Uterus (tissue), 4 donors: Measurements from ENCODE around the gene AVPR2. TPM values are rescaled to one million over a fixed set of nuclear protein-coding genes. Genes with fewer than 3 reads are reported as not detected.
A peak's percentile ranks its signal among the peaks of the same experiment; 100 is the strongest.

Experiments
- DNase-seq, 2 donors: peaks; one replicate each; pipeline ENCODE4 v3.0.0-alpha.2; 2019 to 2020
- H3K27ac ChIP-seq, 2 donors: fragments of 200-600 bp; sonication (generic); 1 replicate in 1 of 2; 2 replicates in 1 of 2; pipeline ENCODE4 v1.5.1; 2016 to 2018
- H3K27me3 ChIP-seq, 2 donors: fragments of 200-600 bp; sonication (generic); one replicate each; pipeline ENCODE4 v1.5.1; 2018 to 2019; ENCODE audit warnings: control low read depth in 1 of 2
- H3K36me3 ChIP-seq, 2 donors: fragments of 200-600 bp; sonication (generic); one replicate each; pipeline ENCODE4 v1.5.1; 2019; ENCODE audit warnings: control low read depth in 1 of 2
- H3K4me1 ChIP-seq, 2 donors: fragments of 200-600 bp; sonication (generic); one replicate each; pipeline ENCODE4 v1.5.1; 2018 to 2019; ENCODE audit warnings: control low read depth in 1 of 2
- H3K4me3 ChIP-seq, 2 donors: fragments of 200-600 bp; sonication (generic); 1 replicate in 1 of 2; 2 replicates in 1 of 2; pipeline ENCODE4 v1.5.1; 2018 to 2019; ENCODE audit warnings: mild to moderate bottlenecking in 1 of 2
- H3K9me3 ChIP-seq, 2 donors: fragments of 200-600 bp; sonication (generic); one replicate each; pipeline ENCODE4 v1.5.1; 2019; ENCODE audit warnings: control low read depth in 1 of 2
- POLR2A ChIP-seq, 2 donors: fragments of 450-650 bp; IDR thresholded peaks; one replicate each; pipeline ENCODE4 v1.6.1; 2016; ENCODE audit warnings: antibody characterized with exemption in 2 of 2, mild to moderate bottlenecking in 1 of 2, moderate library complexity in 1 of 2
- intact Hi-C: fragments of 100-400 bp; cut with DNase I; formaldehyde crosslinking; loops from one replicate; pipeline ENCODE4 v1.15.1; 2023; ENCODE audit warnings: low total_unique reads
- total RNA-seq, 4 donors: library from RNA; depleted of rRNA in 3 of 4; stranded (reverse); fragments of >200 nt in 3 of 4; gene quantifications; one replicate each; pipeline versions ENCODE4 v1.1.0 to v1.2.4, GENCODE V29; 2014 to 2023
- TF ChIP-seq, protein P1 (sequence below), 4 experiments: fragments of 200-600 bp in 2 of 4; fragments of 450-650 bp in 2 of 4; sonication (generic) in 2 of 4; IDR thresholded peaks; one replicate each; pipeline ENCODE4 v1.5.1; 2016 to 2019; ENCODE audit warnings: antibody characterized with exemption in 4 of 4, mild to moderate bottlenecking in 2 of 4, moderate library complexity in 1 of 4
- donor health status: DM: yes; HTN: yes; CAD: no.

The AVPR2 gene
- total RNA-seq, 4 donors from 2014 or later = 0.35 to 5.2 (median 4.4) TPM; not detected in 1

DNA sequence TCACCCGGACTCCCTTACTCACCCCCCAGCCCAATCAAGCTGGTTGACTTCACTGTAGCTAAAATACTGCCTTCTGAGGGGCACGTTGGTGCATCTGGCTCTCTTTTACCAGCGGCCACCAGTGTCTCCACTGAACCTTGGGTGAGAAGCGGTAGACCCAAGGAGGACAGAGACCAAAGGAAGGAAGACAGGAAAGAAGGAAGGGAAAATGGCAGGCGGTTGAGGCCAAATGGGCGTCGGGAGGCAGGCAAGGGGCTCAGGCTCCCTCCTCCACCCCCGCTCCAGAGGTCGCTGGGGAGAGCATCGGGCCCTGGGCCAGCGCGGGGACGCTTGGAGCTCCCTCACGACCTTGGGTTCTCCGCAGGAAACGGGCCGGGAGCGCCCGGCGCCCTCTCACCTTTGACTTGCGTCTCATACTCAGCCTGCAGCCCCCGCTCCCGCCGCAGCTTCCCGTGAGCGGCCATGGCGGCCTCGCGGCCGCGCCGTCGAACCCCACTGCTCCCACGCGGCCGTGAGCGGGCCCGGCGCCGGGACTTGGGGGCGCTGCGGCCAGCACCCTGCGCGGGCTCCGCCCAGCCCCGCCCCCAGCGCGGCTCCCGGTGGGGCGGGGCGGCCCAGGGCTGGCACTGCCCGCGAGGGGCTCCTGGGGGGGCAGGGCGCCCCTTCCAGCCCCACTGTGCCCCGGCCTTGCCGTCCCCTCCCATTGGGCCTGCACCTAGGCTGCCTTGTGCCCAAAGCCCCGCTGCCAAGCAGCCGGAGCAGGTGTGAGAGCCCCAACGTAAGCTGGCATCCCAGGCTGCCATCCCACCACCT, 21.5 kb downstream of the AVPR2 start, which contains the start of gene ARHGAP4:
Gene ARHGAP4, minus strand, starts transcription at position 526 of the 813 bp plus-strand sequence. Its CDS starts 62 bp downstream, at position 464.
- H3K4me1 ChIP-seq = peaks cover 3 to 9% of the 10 kb centered on the region in 2 donors
- intact Hi-C loops = no loop called here
- H3K36me3 ChIP-seq = no peaks in the 10 kb centered on the region
- no peaks in the 10 kb centered on the region for H3K27me3 ChIP-seq
- no peaks in the 10 kb centered on the region for H3K9me3 ChIP-seq
- no peak for DNase-seq
- H3K27ac ChIP-seq = peak within 1 kb of the TSS; percentile 92 to 97
- TF ChIP-seq, protein P1, sequence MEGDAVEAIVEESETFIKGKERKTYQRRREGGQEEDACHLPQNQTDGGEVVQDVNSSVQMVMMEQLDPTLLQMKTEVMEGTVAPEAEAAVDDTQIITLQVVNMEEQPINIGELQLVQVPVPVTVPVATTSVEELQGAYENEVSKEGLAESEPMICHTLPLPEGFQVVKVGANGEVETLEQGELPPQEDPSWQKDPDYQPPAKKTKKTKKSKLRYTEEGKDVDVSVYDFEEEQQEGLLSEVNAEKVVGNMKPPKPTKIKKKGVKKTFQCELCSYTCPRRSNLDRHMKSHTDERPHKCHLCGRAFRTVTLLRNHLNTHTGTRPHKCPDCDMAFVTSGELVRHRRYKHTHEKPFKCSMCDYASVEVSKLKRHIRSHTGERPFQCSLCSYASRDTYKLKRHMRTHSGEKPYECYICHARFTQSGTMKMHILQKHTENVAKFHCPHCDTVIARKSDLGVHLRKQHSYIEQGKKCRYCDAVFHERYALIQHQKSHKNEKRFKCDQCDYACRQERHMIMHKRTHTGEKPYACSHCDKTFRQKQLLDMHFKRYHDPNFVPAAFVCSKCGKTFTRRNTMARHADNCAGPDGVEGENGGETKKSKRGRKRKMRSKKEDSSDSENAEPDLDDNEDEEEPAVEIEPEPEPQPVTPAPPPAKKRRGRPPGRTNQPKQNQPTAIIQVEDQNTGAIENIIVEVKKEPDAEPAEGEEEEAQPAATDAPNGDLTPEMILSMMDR (IDR thresholded peaks at IDR 0.05) = no peak
- TF ChIP-seq POLR2A (IDR thresholded peaks at IDR 0.05) = no peak
- H3K4me3 ChIP-seq = peak within 1 kb of the TSS in 1 of 2 donors; percentile 71

DNA sequence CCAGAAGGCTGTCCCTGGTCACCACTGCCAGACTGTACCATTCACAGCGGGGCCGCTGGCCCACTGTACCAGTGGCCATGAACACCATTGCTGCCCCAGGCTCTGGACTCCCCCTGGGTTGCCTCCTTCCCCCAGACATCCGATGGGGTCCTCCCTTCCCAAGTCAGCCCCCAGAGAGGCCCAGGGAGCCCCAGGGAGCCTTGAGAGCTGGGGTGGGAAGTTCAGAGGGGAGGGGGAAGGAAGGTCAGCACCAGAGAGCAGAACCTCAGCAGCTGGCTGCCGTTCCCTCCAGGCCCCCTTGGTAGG, 22.0 kb downstream of the AVPR2 start:
- intact Hi-C loops = no loop called here
- Histone ChIP-seq H3K4me1 (peaks cover 3 to 8% of the 10 kb centered on the region in 2 donors), H3K27ac (peak overlapping the region; percentile 92 to 97), H3K27me3 (no peaks in the 10 kb centered on the region), H3K36me3 (no peaks in the 10 kb centered on the region), H3K9me3 (no peaks in the 10 kb centered on the region), H3K4me3 (no peak overlapping the region)
- TF ChIP-seq, protein P1 (IDR thresholded peaks at IDR 0.05) = no peak
- no peak for DNase-seq

DNA sequence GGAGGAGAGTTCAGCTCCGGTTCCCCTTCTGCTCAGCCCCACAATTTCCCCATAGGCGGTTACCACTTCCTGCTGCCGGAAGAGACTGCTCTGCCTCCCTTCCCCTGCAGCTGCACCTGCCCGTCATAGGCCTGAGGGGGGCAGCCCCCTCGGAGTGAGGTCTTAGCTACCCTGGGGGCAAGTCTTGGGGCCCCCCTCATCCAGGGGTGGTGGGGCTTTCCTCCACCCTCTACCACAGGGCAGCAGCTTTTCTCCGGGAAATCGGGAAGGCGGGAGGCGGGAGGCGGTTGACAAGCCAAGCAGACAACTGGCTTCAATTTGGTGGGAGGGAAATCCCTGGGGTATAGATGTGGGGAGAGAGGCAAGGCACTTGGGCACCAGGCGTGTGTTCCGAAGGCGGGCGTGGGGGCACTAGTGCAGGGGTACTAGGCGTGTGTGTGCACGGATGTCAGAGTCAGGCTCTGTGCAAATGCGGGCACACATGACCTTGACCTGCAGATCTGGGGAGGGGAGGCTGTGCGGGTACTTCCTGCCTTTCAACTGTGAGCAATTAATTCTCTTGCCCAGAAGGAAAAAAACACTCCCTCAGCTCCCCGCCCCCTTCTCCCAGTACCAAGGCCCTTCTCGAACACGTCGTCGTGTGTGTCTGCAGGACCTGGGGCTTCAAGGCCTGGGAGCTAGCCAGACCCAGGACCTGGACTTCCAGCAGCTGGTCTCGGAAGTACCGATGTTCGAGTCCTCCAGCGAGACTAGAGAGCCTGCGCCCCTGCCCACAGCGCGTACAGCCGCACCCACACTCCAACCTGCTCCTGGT, 22.6 kb downstream of the AVPR2 start:
- intact Hi-C loops = no loop called here
- no peaks in the 10 kb centered on the region for H3K27me3 ChIP-seq
- H3K4me1 ChIP-seq = peaks cover 3 to 4% of the 10 kb centered on the region in 2 donors
- peak overlapping the region; percentile 42 to 71 for H3K4me3 ChIP-seq
- H3K36me3 ChIP-seq = no peaks in the 10 kb centered on the region
- peak overlapping the region; percentile 92 to 97 for H3K27ac ChIP-seq
- H3K9me3 ChIP-seq = no peaks in the 10 kb centered on the region
- TF ChIP-seq POLR2A (IDR thresholded peaks at IDR 0.05) = no peak
- TF ChIP-seq, protein P1 (IDR thresholded peaks at IDR 0.05) = no peak
- DNase-seq = no peak

DNA sequence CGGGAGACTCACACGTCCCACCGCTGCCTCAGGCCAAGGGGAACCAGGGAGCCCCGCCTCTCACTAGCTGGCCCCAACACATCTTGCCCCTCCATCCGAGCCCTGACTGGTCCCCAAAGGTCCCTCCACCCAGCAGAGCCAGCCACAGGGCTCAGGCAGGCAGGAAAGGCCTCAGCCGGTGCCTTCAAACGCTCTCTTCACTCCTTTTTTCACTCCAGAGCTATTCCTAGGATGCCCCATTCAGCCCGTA, 23.1 kb downstream of the AVPR2 start:
- DNase-seq = no peak
- Histone ChIP-seq H3K27ac (peak overlapping the region; percentile 92 to 97), H3K27me3 (no peaks in the 10 kb centered on the region), H3K36me3 (no peaks in the 10 kb centered on the region), H3K4me1 (peaks cover 3 to 4% of the 10 kb centered on the region in 2 donors), H3K4me3 (peak overlapping the region; percentile 42 to 71), H3K9me3 (no peaks in the 10 kb centered on the region)
- intact Hi-C loops = no loop called here
- TF ChIP-seq, protein P1 (IDR thresholded peaks at IDR 0.05) = no peak
- TF ChIP-seq POLR2A (IDR thresholded peaks at IDR 0.05) = no peak
